GM18951 (cell line): Measurements from ENCODE around the gene COL24A1.
"Not testable (repeated sequence)": the region's sequence is repeated elsewhere in the genome, so short reads cannot be mapped to it uniquely, and the experiment has no call there.

Experiments
- POLR2A ChIP-seq: IDR thresholded peaks from 4 replicates; pipeline ENCODE4 v1.6.1; 2011; ENCODE audit warnings: mild to moderate bottlenecking; ENCODE audit not compliant: insufficient read length, insufficient read depth; ENCODE audit errors: extremely low read depth
- in situ Hi-C: fragments of 300-500 bp; cut with MboI; formaldehyde crosslinking; loops from one replicate; pipeline ENCODE4 v1.12.0; 2022; ENCODE audit warnings: low sequenced_read_pairs, mixed read lengths, inconsistent platforms; ENCODE audit not compliant: unreplicated experiment

The COL24A1 gene

GRCh38 chr1:85718678-85719340 is 437.8 kb downstream of the COL24A1 start:
- no peak for TF ChIP-seq POLR2A
- in situ Hi-C loops, result no loop called here

- in situ Hi-C loops, result not testable (repeated sequence)
These were observed 442.0 kb downstream of the COL24A1 start for GRCh38 chr1:85714418-85715114.

- in situ Hi-C loops, result no loop called here
- TF ChIP-seq POLR2A, result no peak
These were observed 447.7 kb downstream of the COL24A1 start for GRCh38 chr1:85708829-85709227.

GRCh38 chr1:85707990-85708828 is 448.4 kb downstream of the COL24A1 start, which contains the start of gene ZNHIT6:
TSS of gene ZNHIT6 (minus strand) at chr1:85708433. CDS start at chr1:85708284, 149 bp downstream.
- TF ChIP-seq POLR2A, result peak; percentile 76
- in situ Hi-C loops, result no loop called here

GRCh38 chr1:85707267-85707989 is 449.1 kb downstream of the COL24A1 start:
- in situ Hi-C loops, result no loop called here

GRCh38 chr1:85705940-85706339 is 450.6 kb downstream of the COL24A1 start:
- in situ Hi-C loops, result no loop called here
- no peak for TF ChIP-seq POLR2A

More at GRCh38 chr1:85707267-85707989, 449.1 kb downstream of the COL24A1 start:
- TF ChIP-seq POLR2A, result no peak

- no peak for TF ChIP-seq POLR2A
- in situ Hi-C loops, result no loop called here
These were observed 456.1 kb downstream of the COL24A1 start for GRCh38 chr1:85700422-85700821.

- in situ Hi-C loops, result loop anchor here (10.0 kb wide), 1 partner anchor 393 kb away; no protein-coding TSS in a partner anchor
- TF ChIP-seq POLR2A, result no peak
These were observed 458.7 kb downstream of the COL24A1 start for GRCh38 chr1:85697895-85698294.

- in situ Hi-C loops, result loop anchor here (10.0 kb wide), 1 partner anchor 388 kb away; no protein-coding TSS in a partner anchor
- no peak for TF ChIP-seq POLR2A
These were observed 463.8 kb downstream of the COL24A1 start for GRCh38 chr1:85692730-85693314.

GRCh38 chr1:85689775-85690404 is 466.7 kb downstream of the COL24A1 start:
- in situ Hi-C loops, result loop anchor here (10.0 kb wide), 1 partner anchor 385 kb away; no protein-coding TSS in a partner anchor

GRCh38 chr1:85683292-85684025 is 473.1 kb downstream of the COL24A1 start:
- in situ Hi-C loops, result no loop called here
- no peak for TF ChIP-seq POLR2A

More at GRCh38 chr1:85689775-85690404, 466.7 kb downstream of the COL24A1 start:
- no peak for TF ChIP-seq POLR2A
